ENCODE data around the gene CDT1. TPM values are rescaled to one million over a fixed set of nuclear protein-coding genes. Genes with fewer than 3 reads are reported as not detected.
"Not testable (repeated sequence)": the region's sequence is repeated elsewhere in the genome, so short reads cannot be mapped to it uniquely, and the experiment has no call there.

The CDT1 gene
- total RNA-seq, 1 experiment from 2014 or later, result 154 TPM

- no peak for TF ChIP-seq CTCF (IDR thresholded peaks at IDR 0.05)
- no peak for TF ChIP-seq PREB (CRISPR knock-in tag; IDR thresholded peaks at IDR 0.05; ENCODE audit: borderline replicate concordance)
- no peak for TF ChIP-seq SMAD3 (CRISPR knock-in tag; IDR thresholded peaks at IDR 0.05; ENCODE audit: borderline replicate concordance)
Measured at GRCh38 chr16:88771294-88771772, 32.3 kb upstream of the CDT1 start (continued).

GRCh38 chr16:88771781-88772180 lies 31.8 kb upstream of the CDT1 start:
- ChIA-PET CTCF (interaction anchor here (1.4 to 7.5 kb wide), 4 partner anchors 8 to 35 kb away, joined by 5 to 108 read pairs (median 29); partner anchors contain the start of gene PIEZO1), POLR2A (interaction anchor here (0.9 kb wide), 1 partner anchor 22 kb away, joined by 3 read pairs; no protein-coding TSS in a partner anchor)
- not testable (repeated sequence) for H3K27ac Mint-ChIP-seq; H3K9me3 Mint-ChIP-seq; H3K27me3 Mint-ChIP-seq (ENCODE audit: low read depth); H3K4me3 Mint-ChIP-seq; DNase-seq (ENCODE audit: low spot score); ATAC-seq; H3K36me3 Mint-ChIP-seq
- peaks cover 29% of the 10 kb centered on the region for H3K4me1 Mint-ChIP-seq

- Mint-ChIP-seq H3K4me3 (no peak overlapping the region), H3K27ac (peak overlapping the region; percentile 78; the same call in 1 of the 2 replicates), H3K36me3 (no peaks in the 10 kb centered on the region), H3K27me3 (ENCODE audit: low read depth) (no peaks in the 10 kb centered on the region), H3K9me3 (no peaks in the 10 kb centered on the region), H3K4me1 (peaks cover 23% of the 10 kb centered on the region)
- ChIA-PET POLR2A (interaction anchor here (0.7 to 1.2 kb wide), 4 partner anchors 9 to 37 kb away, joined by 3 to 4 read pairs (median 3); no protein-coding TSS in a partner anchor), CTCF (interaction anchor here (0.7 to 3.2 kb wide), 10 partner anchors 10 to 394 kb away, joined by 3 to 27 read pairs (median 4); partner anchors contain the start of gene PIEZO1)
- TF ChIP-seq NFYB (CRISPR knock-in tag; conservative IDR thresholded peaks at IDR 0.05; ENCODE audit: low read depth), result peak; percentile 28; the same call in 1 of the 2 replicates
- no peak for TF ChIP-seq ETV6 (CRISPR knock-in tag; IDR thresholded peaks at IDR 0.05)
- ATAC-seq, result no peak
- no peak for DNase-seq (ENCODE audit: low spot score)
Measured at GRCh38 chr16:88772871-88773811, 30.4 kb upstream of the CDT1 start.

- ChIA-PET CTCF (interaction anchor here (0.7 to 3.2 kb wide), 8 partner anchors 10 to 393 kb away, joined by 3 to 27 read pairs (median 4); partner anchors contain the start of gene PIEZO1), POLR2A (interaction anchor here (0.8 to 1.2 kb wide), 3 partner anchors 10 to 37 kb away, joined by 3 to 4 read pairs (median 3); no protein-coding TSS in a partner anchor)
- peaks cover 21% of the 10 kb centered on the region for H3K4me1 Mint-ChIP-seq
- H3K4me3 Mint-ChIP-seq, result no peak overlapping the region
- no peak overlapping the region for H3K27ac Mint-ChIP-seq
- DNase-seq (ENCODE audit: low spot score), result peak; percentile 52
- H3K27me3 Mint-ChIP-seq (ENCODE audit: low read depth), result no peaks in the 10 kb centered on the region
- H3K9me3 Mint-ChIP-seq, result no peaks in the 10 kb centered on the region
- no peak for ATAC-seq
- no peaks in the 10 kb centered on the region for H3K36me3 Mint-ChIP-seq
- no peak for TF ChIP-seq CDX4 (CRISPR knock-in tag; IDR thresholded peaks at IDR 0.05; ENCODE audit: borderline replicate concordance)
- TF ChIP-seq ZBTB43 (CRISPR knock-in tag; IDR thresholded peaks at IDR 0.05), result no peak
- no peak for TF ChIP-seq PRDM15 (CRISPR knock-in tag; IDR thresholded peaks at IDR 0.05)
- TF ChIP-seq E2F4 (CRISPR knock-in tag; IDR thresholded peaks at IDR 0.05; ENCODE audit: borderline replicate concordance, low read depth), result no peak
- TF ChIP-seq RELA (CRISPR knock-in tag; IDR thresholded peaks at IDR 0.05; ENCODE audit: borderline replicate concordance), result no peak
- no peak for TF ChIP-seq ATF2 (CRISPR knock-in tag; IDR thresholded peaks at IDR 0.05; ENCODE audit: borderline replicate concordance, low read depth)
- no peak for TF ChIP-seq CREM (CRISPR knock-in tag; IDR thresholded peaks at IDR 0.05)
- TF ChIP-seq ZNF263 (CRISPR knock-in tag; IDR thresholded peaks at IDR 0.05; ENCODE audit: low read depth), result no peak
- no peak for TF ChIP-seq NR1H2 (CRISPR knock-in tag; IDR thresholded peaks at IDR 0.05)
Measured at GRCh38 chr16:88773812-88774291, 29.7 kb upstream of the CDT1 start.

Measured in WTC11 (cell line).